Thyroid gland (tissue), 4 donors: ENCODE data around the gene SPACDR.

Experiments used
- CTCF ChIP-seq, 6 experiments: fragments of 200-600 bp in 3 of 6; fragments of 450-650 bp in 3 of 6; sonication (generic) in 3 of 6; IDR thresholded peaks; one replicate each; pipeline ENCODE4 v1.5.1; 2016 to 2019; ENCODE audit warnings: antibody characterized with exemption in 6 of 6, mild to moderate bottlenecking in 2 of 6, inconsistent platforms in 1 of 6, moderate library complexity in 1 of 6
- POLR2A ChIP-seq, 2 donors: fragments of 450-650 bp; IDR thresholded peaks; one replicate each; pipeline ENCODE4 v1.6.1; 2017; ENCODE audit warnings: antibody characterized with exemption in 2 of 2, mild to moderate bottlenecking in 2 of 2, moderate library complexity in 1 of 2

- no peak for TF ChIP-seq CTCF (IDR thresholded peaks at IDR 0.05)
- no peak for TF ChIP-seq POLR2A (IDR thresholded peaks at IDR 0.05)
Measured at GRCh38 chr7:100406767-100407166, 57.3 kb downstream of the SPACDR start.
